HCT116 (cell line): ENCODE measurements around the gene EML4.

Source experiments
- ATF3 ChIP-seq: IDR thresholded peaks from 2 replicates; pipeline ENCODE4 v1.6.1; 2012
- CEBPB ChIP-seq: IDR thresholded peaks from 2 replicates; pipeline ENCODE4 v1.6.1; 2012; ENCODE audit warnings: low read depth
- CTCF ChIP-seq, 3 experiments: fragments of 200-600 bp in 1 of 3; sonication (generic) in 1 of 3; IDR thresholded peaks in 2 of 3; conservative IDR thresholded peaks in 1 of 3; 2 replicates each; pipeline ENCODE4 v1.5.1; 2012 to 2017; ENCODE audit warnings: low read depth in 2 of 3, low read length in 2 of 3, antibody characterized with exemption in 1 of 3, borderline replicate concordance in 1 of 3, control low read depth in 1 of 3, mild to moderate bottlenecking in 1 of 3, mixed read lengths in 1 of 3, mixed run types in 1 of 3, moderate library complexity in 1 of 3; ENCODE audit not compliant: insufficient read depth in 1 of 3
- ELF1 ChIP-seq: IDR thresholded peaks from 2 replicates; pipeline ENCODE4 v1.6.1; 2012; ENCODE audit warnings: low read depth, borderline replicate concordance
- EZH2 ChIP-seq: fragments of 200-600 bp; sonication (generic); IDR thresholded peaks from 2 replicates; pipeline ENCODE4 v1.6.1; 2017; ENCODE audit warnings: antibody characterized with exemption, mixed run types
- EZH2phosphoT487 ChIP-seq: fragments of 200-600 bp; IDR thresholded peaks from 2 replicates; pipeline ENCODE4 v1.6.1; 2018; ENCODE audit warnings: antibody characterized with exemption, borderline replicate concordance
- POLR2A ChIP-seq: IDR thresholded peaks from 2 replicates; pipeline ENCODE4 v1.7.0; 2011; ENCODE audit warnings: borderline replicate concordance; ENCODE audit not compliant: insufficient read depth, insufficient read length; ENCODE audit errors: extremely low read depth
- POLR2AphosphoS5 ChIP-seq: IDR thresholded peaks from 2 replicates; pipeline ENCODE4 v1.6.1; 2011; ENCODE audit warnings: mild to moderate bottlenecking, low read depth, low read length, moderate library complexity
- SIN3A ChIP-seq: IDR thresholded peaks from 2 replicates; pipeline ENCODE4 v1.6.1; 2012; ENCODE audit warnings: low read depth
- SP1 ChIP-seq: IDR thresholded peaks from 2 replicates; pipeline ENCODE4 v1.6.1; 2012; ENCODE audit warnings: low read depth
- TCF7L2 ChIP-seq: IDR thresholded peaks from 2 replicates; pipeline ENCODE4 v1.7.0; 2011; ENCODE audit warnings: borderline replicate concordance, inconsistent platforms; ENCODE audit not compliant: insufficient read depth, insufficient read length; ENCODE audit errors: extremely low read depth
- ZBTB33 ChIP-seq: IDR thresholded peaks from 2 replicates; pipeline ENCODE4 v1.6.1; 2011; ENCODE audit warnings: mild to moderate bottlenecking, low read length, moderate library complexity; ENCODE audit not compliant: insufficient replicate concordance; ENCODE audit errors: extremely low read depth

- TF ChIP-seq CTCF (IDR thresholded peaks at IDR 0.05 in 2 of 3, conservative IDR thresholded peaks at IDR 0.05 in 1 of 3; ENCODE audit: borderline replicate concordance in 1 of 3, insufficient read depth in 1 of 3, low read depth in 2 of 3, low read length in 2 of 3) (no peak), SP1 (no peak), SIN3A (no peak), POLR2A (no peak), ATF3 (no peak), POLR2AphosphoS5 (no peak), ZBTB33 (no peak), EZH2 (no peak), TCF7L2 (no peak), EZH2phosphoT487 (no peak), ELF1 (no peak), CEBPB (no peak)
These were observed 98.4 kb downstream of the EML4 start for GRCh38 chr2:42267530-42267929.
